ENCODE results near the gene CTXND1. TPM values are rescaled to one million over a fixed set of nuclear protein-coding genes. Genes with fewer than 3 reads are reported as not detected.
A peak's percentile ranks its signal among the peaks of the same experiment; 100 is the strongest.

CTXND1 gene
- polyA plus RNA-seq, 6 donors from 2014 or later, result not detected

DNA sequence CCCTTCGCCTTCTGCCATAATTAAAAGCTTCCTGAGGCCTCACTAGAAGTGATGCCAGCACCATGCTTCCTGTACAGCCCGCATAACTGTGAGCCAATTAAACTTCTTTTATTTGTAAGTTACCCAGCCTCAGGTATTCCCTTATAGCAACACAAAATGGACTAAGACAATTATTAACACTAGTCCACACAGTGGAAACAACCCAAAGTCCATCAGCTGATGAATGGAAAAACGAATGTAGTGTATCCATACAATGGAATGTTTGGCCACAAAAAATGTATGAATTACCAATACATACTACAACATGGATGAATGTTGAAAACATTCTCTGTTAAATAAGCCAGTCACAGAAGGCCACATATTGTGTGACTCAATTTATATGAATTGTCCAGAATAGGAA, 22.5 kb upstream of the CTXND1 start:
- H3K36me3 Mint-ChIP-seq, result no peaks in the 10 kb centered on the region
- H3K4me3 Mint-ChIP-seq, result no peak overlapping the region
- ATAC-seq (ENCODE audit: low read depth in 2 of 2), result no peak

GRCh38 chr15:80272987-80273386, 21.0 kb upstream of the CTXND1 start:
- Mint-ChIP-seq H3K9me3 (peaks cover 0 to 4% (median 0%) of the 10 kb centered on the region in 7 donors), H3K27me3 (peaks cover 28 to 48% (median 36%) of the 10 kb centered on the region in 3 donors), H3K4me3 (no peak overlapping the region), H3K27ac (no peak overlapping the region), H3K4me1 (no peaks in the 10 kb centered on the region), H3K36me3 (no peaks in the 10 kb centered on the region)
- no peak for DNase-seq
- ATAC-seq (ENCODE audit: low read depth in 2 of 2), result no peak

More for the DNA sequence above, 22.5 kb upstream of the CTXND1 start:
- no peak for DNase-seq
- peaks cover 18 to 39% (median 22%) of the 10 kb centered on the region in 3 donors for H3K27me3 Mint-ChIP-seq
- peaks cover 0 to 4% (median 0%) of the 10 kb centered on the region in 7 donors for H3K9me3 Mint-ChIP-seq
- no peak overlapping the region for H3K27ac Mint-ChIP-seq
- H3K4me1 Mint-ChIP-seq, result no peaks in the 10 kb centered on the region

DNA sequence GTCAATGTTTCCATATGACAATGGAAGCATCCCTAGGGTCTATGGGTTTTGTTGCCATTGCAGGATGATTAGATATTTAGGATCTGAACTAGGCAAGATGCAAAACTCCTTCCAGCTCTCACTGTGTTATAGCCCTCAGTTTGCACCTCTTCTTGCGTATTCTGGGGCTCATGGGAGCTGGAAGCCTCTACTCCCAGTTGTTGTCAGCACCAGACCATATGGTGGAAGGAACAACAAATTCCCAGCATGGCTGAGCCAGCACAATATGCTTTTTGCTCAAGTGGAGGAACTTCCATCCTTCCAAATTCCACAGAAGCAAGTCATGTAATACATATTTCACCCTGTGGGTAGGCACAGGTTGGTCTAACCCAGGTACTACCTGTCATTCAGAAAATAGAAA, 18.5 kb upstream of the CTXND1 start:
- ATAC-seq (ENCODE audit: low read depth in 2 of 2) (no peak), DNase-seq (no peak)
- Mint-ChIP-seq H3K4me1 (no peaks in the 10 kb centered on the region), H3K4me3 (no peak overlapping the region), H3K27me3 (peaks cover 26 to 52% (median 29%) of the 10 kb centered on the region in 3 donors), H3K36me3 (no peaks in the 10 kb centered on the region), H3K9me3 (peaks cover 0 to 3% (median 0%) of the 10 kb centered on the region in 7 donors), H3K27ac (no peak overlapping the region)

DNA sequence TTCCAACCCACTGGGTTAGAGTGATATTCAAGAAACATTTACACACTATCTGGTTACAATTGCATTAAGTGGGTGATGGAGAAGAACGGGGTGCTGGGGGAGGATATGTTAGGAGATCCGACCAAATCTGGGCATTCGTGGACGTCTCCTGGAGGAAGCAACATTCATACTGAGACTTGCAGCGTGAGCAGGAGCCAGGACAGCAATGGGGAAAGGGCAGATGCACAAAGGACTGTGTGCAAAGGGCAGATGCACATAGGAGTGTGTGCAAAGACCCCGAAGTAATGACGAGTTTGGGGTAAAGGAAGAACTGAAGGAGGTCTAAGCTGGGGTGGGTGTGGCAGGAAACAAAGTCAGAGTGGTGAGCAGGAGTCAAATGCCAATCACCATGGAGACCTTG, 16.1 kb upstream of the CTXND1 start:
- ATAC-seq (ENCODE audit: low read depth in 2 of 2) (no peak), DNase-seq (no peak)
- H3K4me1 Mint-ChIP-seq, result no peaks in the 10 kb centered on the region
- H3K27me3 Mint-ChIP-seq, result peaks cover 26 to 47% (median 29%) of the 10 kb centered on the region in 3 donors
- no peak overlapping the region for H3K27ac Mint-ChIP-seq
- peaks cover 0 to 2% (median 0%) of the 10 kb centered on the region in 7 donors for H3K9me3 Mint-ChIP-seq
- no peak overlapping the region for H3K4me3 Mint-ChIP-seq
- no peaks in the 10 kb centered on the region for H3K36me3 Mint-ChIP-seq

GRCh38 chr15:80267658-80268057, 15.6 kb upstream of the CTXND1 start:
- Mint-ChIP-seq H3K9me3 (peaks cover 0 to 2% (median 0%) of the 10 kb centered on the region in 7 donors), H3K4me3 (no peak overlapping the region), H3K27ac (no peak overlapping the region), H3K27me3 (peaks cover 28 to 47% (median 33%) of the 10 kb centered on the region in 3 donors), H3K36me3 (no peaks in the 10 kb centered on the region), H3K4me1 (no peaks in the 10 kb centered on the region)
- DNase-seq (no peak), ATAC-seq (ENCODE audit: low read depth in 2 of 2) (no peak)

DNA sequence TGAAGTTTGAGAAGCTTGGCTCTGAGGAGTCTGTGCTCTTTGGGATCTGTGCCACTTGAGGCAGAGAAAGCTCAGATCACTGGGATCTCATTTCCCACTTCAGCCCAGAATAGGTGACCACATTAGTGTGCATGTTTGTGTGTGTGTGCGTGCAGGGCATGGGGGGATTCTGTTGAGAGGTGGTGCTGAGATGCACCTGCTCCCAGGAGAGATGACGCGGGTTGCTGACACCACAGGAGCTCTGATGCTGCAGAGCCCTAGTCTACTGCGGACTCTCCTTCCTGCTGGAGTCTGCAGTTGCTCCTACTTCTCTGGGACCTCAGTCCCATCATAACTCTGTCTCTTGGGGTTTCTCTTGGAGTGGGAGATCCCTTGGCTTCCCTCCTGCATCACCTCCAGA, 14.7 kb upstream of the CTXND1 start:
- Mint-ChIP-seq H3K27me3 (peaks cover 37 to 49% (median 40%) of the 10 kb centered on the region in 3 donors), H3K4me1 (no peaks in the 10 kb centered on the region), H3K36me3 (peaks cover 0 to 5% of the 10 kb centered on the region in 2 donors), H3K27ac (no peak overlapping the region), H3K4me3 (no peak overlapping the region), H3K9me3 (peaks cover 0 to 4% (median 1%) of the 10 kb centered on the region in 7 donors)
- no peak for ATAC-seq (ENCODE audit: low read depth in 2 of 2)
- no peak for DNase-seq

- Mint-ChIP-seq H3K36me3 (peaks cover 0 to 11% of the 10 kb centered on the region in 2 donors), H3K27me3 (peaks cover 40 to 46% (median 43%) of the 10 kb centered on the region in 3 donors), H3K4me1 (no peaks in the 10 kb centered on the region), H3K9me3 (peaks cover 0 to 9% (median 3%) of the 10 kb centered on the region in 7 donors), H3K4me3 (no peak overlapping the region), H3K27ac (no peak overlapping the region)
- ATAC-seq (ENCODE audit: low read depth in 2 of 2) (no peak), DNase-seq (no peak)
These were observed 14.1 kb upstream of the CTXND1 start for GRCh38 chr15:80266113-80266512.

DNA sequence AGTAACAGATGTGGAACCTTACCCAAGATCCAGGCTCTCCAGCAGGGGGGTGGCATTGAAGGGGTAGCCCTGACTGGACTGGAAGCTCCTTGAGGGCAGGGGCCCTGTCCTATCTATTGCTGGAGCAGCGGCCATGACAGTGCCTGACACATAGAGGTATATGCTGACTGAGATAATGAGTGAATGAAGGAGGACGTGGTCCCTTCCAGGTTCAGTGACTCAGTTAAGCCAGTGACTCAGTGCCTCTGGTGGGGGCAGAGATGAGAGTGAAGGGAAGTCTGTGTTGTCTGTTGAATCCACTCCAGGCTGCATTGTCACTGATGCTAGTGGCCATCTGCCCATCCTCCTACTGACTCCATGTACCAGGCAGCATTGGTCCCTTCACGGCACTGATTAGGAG, 13.0 kb upstream of the CTXND1 start:
- H3K36me3 Mint-ChIP-seq, result peaks cover 0 to 13% of the 10 kb centered on the region in 2 donors
- ATAC-seq (ENCODE audit: low read depth in 2 of 2) (no peak), DNase-seq (no peak)
- peaks cover 0 to 10% (median 3%) of the 10 kb centered on the region in 7 donors for H3K9me3 Mint-ChIP-seq
- peaks cover 36 to 51% (median 50%) of the 10 kb centered on the region in 3 donors for H3K27me3 Mint-ChIP-seq
- no peak overlapping the region for H3K4me3 Mint-ChIP-seq
- H3K4me1 Mint-ChIP-seq, result no peaks in the 10 kb centered on the region
- H3K27ac Mint-ChIP-seq, result no peak overlapping the region

DNA sequence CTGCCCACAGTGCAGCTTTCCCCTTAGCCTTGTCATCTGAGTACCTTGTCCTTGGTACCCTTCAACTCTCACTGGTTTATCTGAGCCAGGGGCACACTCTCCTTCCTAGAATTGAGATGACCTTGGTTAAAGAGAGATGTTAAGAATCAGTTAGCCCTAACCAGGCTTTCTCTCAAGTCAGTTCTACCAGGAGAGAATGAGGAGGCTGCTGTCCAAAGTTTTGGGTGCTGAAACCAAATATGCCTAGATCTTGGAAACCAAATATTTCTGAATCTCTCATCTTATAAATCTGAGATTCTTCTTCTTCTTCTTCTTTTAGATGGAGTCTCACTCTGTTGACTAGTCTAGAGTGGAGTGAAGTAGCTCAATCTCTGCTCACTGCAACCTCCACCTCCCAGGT, 12.0 kb upstream of the CTXND1 start:
- DNase-seq (no peak), ATAC-seq (ENCODE audit: low read depth in 2 of 2) (no peak)
- H3K4me3 Mint-ChIP-seq, result no peak overlapping the region
- peak overlapping the region in 1 of 6 donors; percentile 71 for H3K27ac Mint-ChIP-seq
- peaks cover 0 to 13% of the 10 kb centered on the region in 2 donors for H3K36me3 Mint-ChIP-seq
- H3K9me3 Mint-ChIP-seq, result peaks cover 0 to 15% (median 3%) of the 10 kb centered on the region in 7 donors
- H3K27me3 Mint-ChIP-seq, result peaks cover 35 to 58% (median 52%) of the 10 kb centered on the region in 3 donors
- H3K4me1 Mint-ChIP-seq, result no peaks in the 10 kb centered on the region

GRCh38 chr15:80260551-80260950, 8.5 kb upstream of the CTXND1 start:
- H3K9me3 Mint-ChIP-seq, result peaks cover 0 to 15% (median 4%) of the 10 kb centered on the region in 7 donors
- peaks cover 31 to 50% (median 48%) of the 10 kb centered on the region in 3 donors for H3K27me3 Mint-ChIP-seq
- H3K4me3 Mint-ChIP-seq, result no peak overlapping the region
- H3K27ac Mint-ChIP-seq, result no peak overlapping the region
- DNase-seq, result no peak
- no peak for ATAC-seq (ENCODE audit: low read depth in 2 of 2)
- peaks cover 0 to 13% of the 10 kb centered on the region in 2 donors for H3K36me3 Mint-ChIP-seq
- H3K4me1 Mint-ChIP-seq, result no peaks in the 10 kb centered on the region

DNA sequence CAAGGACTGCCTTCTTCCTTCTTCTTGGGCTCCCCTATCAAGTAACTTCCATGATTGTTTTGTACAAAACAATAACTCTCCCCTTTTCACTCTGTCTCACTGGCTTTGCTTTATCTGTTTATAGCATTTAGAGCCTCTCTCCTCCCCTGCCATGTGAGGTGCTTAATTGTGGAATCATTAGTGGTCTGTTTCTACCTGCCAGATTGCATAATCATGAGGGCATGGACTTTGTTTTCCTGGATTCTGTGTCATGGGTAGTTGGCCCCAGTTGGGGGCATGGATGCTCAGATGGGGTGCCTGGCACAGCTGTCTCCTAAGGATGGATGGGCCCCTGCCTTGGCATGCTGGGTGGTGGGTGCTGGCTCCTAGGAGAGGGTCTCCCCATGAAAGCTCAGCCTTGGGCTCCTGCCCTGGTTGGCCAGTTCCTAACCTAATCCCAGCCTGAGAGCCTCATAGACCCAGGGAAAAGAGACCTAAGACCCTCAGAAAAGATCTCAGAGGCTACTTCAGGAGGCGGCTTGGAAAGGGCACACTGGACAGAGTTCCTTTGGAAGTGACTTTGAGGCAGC, 8.0 kb upstream of the CTXND1 start:
- DNase-seq, result no peak
- ATAC-seq (ENCODE audit: low read depth in 2 of 2), result no peak
- H3K4me1 Mint-ChIP-seq, result no peaks in the 10 kb centered on the region
- H3K9me3 Mint-ChIP-seq, result peaks cover 0 to 15% (median 4%) of the 10 kb centered on the region in 7 donors
- H3K27me3 Mint-ChIP-seq, result peaks cover 32 to 52% (median 50%) of the 10 kb centered on the region in 3 donors
- no peak overlapping the region for H3K27ac Mint-ChIP-seq
- H3K36me3 Mint-ChIP-seq, result peaks cover 0 to 13% of the 10 kb centered on the region in 2 donors
- no peak overlapping the region for H3K4me3 Mint-ChIP-seq

DNA sequence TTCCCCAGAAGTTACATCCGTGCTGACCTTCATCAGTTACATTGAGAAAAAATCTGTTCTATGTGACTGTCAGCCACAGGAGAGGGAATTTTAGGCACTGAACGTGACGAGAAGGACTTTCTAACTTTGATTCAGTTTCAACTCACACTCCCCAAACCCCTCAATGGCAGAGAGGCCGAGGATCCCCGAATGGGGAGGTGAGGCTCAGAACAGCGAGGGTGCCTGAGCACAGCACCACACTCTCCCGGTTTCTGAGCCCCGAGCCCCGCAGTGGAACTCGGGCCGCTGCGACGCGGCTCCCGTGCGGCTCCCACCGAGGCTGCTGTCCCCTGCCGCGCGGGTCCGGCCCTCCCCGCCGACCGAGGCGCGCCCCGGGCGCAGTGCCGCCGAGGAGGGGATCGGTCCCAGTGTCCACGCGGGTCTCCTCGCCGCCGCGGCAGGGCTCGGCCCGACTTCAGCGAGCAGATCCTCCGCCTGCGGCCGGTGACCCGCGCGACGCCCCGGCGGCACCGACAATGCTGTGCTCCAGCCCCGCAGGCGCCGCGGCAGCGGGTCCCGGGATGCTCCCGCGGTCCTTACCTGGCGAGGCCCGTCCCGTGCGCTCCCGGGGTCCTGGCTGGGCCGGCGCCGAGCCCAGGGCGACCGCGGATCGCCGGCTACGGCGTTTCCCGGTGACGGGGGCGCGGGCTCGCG, 439 bp downstream of the CTXND1 start:
- Mint-ChIP-seq H3K4me1 (peaks cover 0 to 7% (median 5%) of the 10 kb centered on the region in 3 donors), H3K9me3 (peaks cover 0 to 1% (median 0%) of the 10 kb centered on the region in 7 donors), H3K27ac (peak overlapping the region in 1 of 6 donors; percentile 36), H3K4me3 (peak overlapping the region in 7 of 8 donors; percentile 5 to 81 (median 56)), H3K27me3 (peaks cover 58 to 77% (median 62%) of the 10 kb centered on the region in 3 donors), H3K36me3 (no peaks in the 10 kb centered on the region)
- no peak for ATAC-seq (ENCODE audit: low read depth in 2 of 2)
- DNase-seq, result no peak

GRCh38 chr15:80250614-80251427, 1.2 kb downstream of the CTXND1 start:
- Mint-ChIP-seq H3K4me1 (peaks cover 0 to 7% (median 5%) of the 10 kb centered on the region in 3 donors), H3K27ac (peak overlapping the region in 1 of 6 donors; percentile 36), H3K4me3 (peak overlapping the region; percentile 5 to 81 (median 44))

More at GRCh38 chr15:80250614-80251427, 1.2 kb downstream of the CTXND1 start:
- H3K36me3 Mint-ChIP-seq, result no peaks in the 10 kb centered on the region
- H3K27me3 Mint-ChIP-seq, result peaks cover 58 to 79% (median 69%) of the 10 kb centered on the region in 3 donors
- ATAC-seq (ENCODE audit: low read depth in 2 of 2), result no peak
- DNase-seq, result no peak
- no peaks in the 10 kb centered on the region for H3K9me3 Mint-ChIP-seq
